Esophagus squamous epithelium (tissue), 4 donors: ENCODE data around the gene ALDH1L1.

Experiments used
- CTCF ChIP-seq, 6 experiments: fragments of 450-650 bp in 4 of 6; fragments of 200-600 bp in 2 of 6; sonication (generic) in 2 of 6; IDR thresholded peaks; one replicate each; pipeline ENCODE4 v1.5.1; 2016 to 2019; ENCODE audit warnings: antibody characterized with exemption in 6 of 6, mild to moderate bottlenecking in 4 of 6, moderate library complexity in 4 of 6
- POLR2A ChIP-seq, 4 donors: fragments of 450-650 bp; IDR thresholded peaks; one replicate each; pipeline ENCODE4 v1.6.1; 2017; ENCODE audit warnings: antibody characterized with exemption in 4 of 4, mild to moderate bottlenecking in 4 of 4, moderate library complexity in 3 of 4

- TF ChIP-seq POLR2A (IDR thresholded peaks at IDR 0.05) = no peak
- no peak for TF ChIP-seq CTCF (IDR thresholded peaks at IDR 0.05)
These were observed 27.8 kb upstream of the ALDH1L1 start for GRCh38 chr3:126208182-126208581.
